Pancreas (tissue), 10 donors: ENCODE measurements around the gene ACOT7. TPM values are rescaled to one million over a fixed set of nuclear protein-coding genes. Genes with fewer than 3 reads are reported as not detected.
A peak's percentile ranks its signal among the peaks of the same experiment; 100 is the strongest.

Source experiments
- ATAC-seq, 4 donors: fragments of 200-7000 bp; cut with Tn5 transposase; one replicate each; pipeline versions ENCODE4 v1.8.0 to v1.9.1; 2020; ENCODE audit warnings: mild to moderate bottlenecking in 4 of 4, moderate library complexity in 4 of 4
- DNase-seq, 6 donors: peaks; one replicate each; pipeline ENCODE4 v3.0.0-alpha.2; 2020
- FAIRE-seq: peaks from 2 replicates; lab custom pipeline; 2012; peaks lifted over from hg19 to GRCh38; lab: Jason Lieb, UNC
- H3K27ac ChIP-seq, 4 donors: fragments of 200-600 bp; sonication (generic); 1 replicate in 3 of 4; 2 replicates in 1 of 4; pipeline versions ENCODE4 v1.5.0 to v1.8.0; 2020
- H3K27me3 ChIP-seq, 4 donors: fragments of 200-600 bp; one replicate each; pipeline ENCODE4 v1.8.0; 2021
- H3K36me3 ChIP-seq, 3 donors: fragments of 200-600 bp; sonication (generic) in 1 of 3; one replicate each; pipeline versions ENCODE4 v1.5.0 to v1.8.0; 2020 to 2021
- H3K4me1 ChIP-seq, 3 donors: fragments of 200-600 bp; one replicate each; pipeline ENCODE4 v1.8.0; 2021
- H3K4me3 ChIP-seq, 4 donors: fragments of 200-600 bp; sonication (generic) in 2 of 4; one replicate each; pipeline versions ENCODE4 v1.5.0 to v1.8.0; 2020 to 2021
- H3K9me3 ChIP-seq, 4 donors: fragments of 200-600 bp; one replicate each; pipeline ENCODE4 v1.8.0; 2021
- CTCF ChIP-seq, 4 donors: fragments of 200-600 bp; sonication (generic) in 3 of 4; IDR thresholded peaks; one replicate each; pipeline versions ENCODE4 v1.5.0 to v1.8.0; 2021; ENCODE audit warnings: antibody characterized with exemption in 4 of 4
- WGBS, 2 donors: extraction: QIAGEN DNeasy Blood & Tissue Kit; methylation state at CpG; one replicate each; pipeline ENCODE4 v1.1.7; 2013; 5-methylcytosine and 5-hydroxymethylcytosine counted together
- intact Hi-C, 3 donors: fragments of 100-400 bp; cut with DNase I; formaldehyde crosslinking; loops; one replicate each; pipeline versions ENCODE4 v1.11.1 to v1.14.2; 2022
- polyA plus RNA-seq, 2 donors: library from polyadenylated mRNA; stranded (reverse); fragments of 200-250 nt; gene quantifications; one replicate each; pipeline ENCODE4 v1.2.3, GENCODE V29; 2013
- total RNA-seq, 6 donors: library from RNA; stranded (reverse); fragmentation: NEBNext Ultra II Directional in 4 of 6; extraction: Animal tissue kit (Norgen Biotek cat#: 25700) in 4 of 6; gene quantifications; one replicate each; pipeline versions ENCODE4 v1.2.1 to v1.2.4, GENCODE V29; 2021 to 2023
- donor health status: healthy with polysubstance abuse.
- donor health status: DM: no; HTN: no; CAD: no; lungs with moderate emphysema.
- donor health status: DM: no; HTN: no; CAD: no.
- donor health status: control.
- donor health status: control.
- donor health status: Bipolar disorder and iron deficiency.
- donor health status: DM: yes; HTN: yes; CAD: no.
- donor health status: DM: no; HTN: no; CAD: no.
- donor health status: DM: no; HTN: no; CAD: no.
- donor health status: DM: yes; HTN: yes; CAD: no.

The ACOT7 gene
- total and polyA plus RNA-seq, 8 donors = 3.1 to 7.6 (median 5.2) TPM

DNA sequence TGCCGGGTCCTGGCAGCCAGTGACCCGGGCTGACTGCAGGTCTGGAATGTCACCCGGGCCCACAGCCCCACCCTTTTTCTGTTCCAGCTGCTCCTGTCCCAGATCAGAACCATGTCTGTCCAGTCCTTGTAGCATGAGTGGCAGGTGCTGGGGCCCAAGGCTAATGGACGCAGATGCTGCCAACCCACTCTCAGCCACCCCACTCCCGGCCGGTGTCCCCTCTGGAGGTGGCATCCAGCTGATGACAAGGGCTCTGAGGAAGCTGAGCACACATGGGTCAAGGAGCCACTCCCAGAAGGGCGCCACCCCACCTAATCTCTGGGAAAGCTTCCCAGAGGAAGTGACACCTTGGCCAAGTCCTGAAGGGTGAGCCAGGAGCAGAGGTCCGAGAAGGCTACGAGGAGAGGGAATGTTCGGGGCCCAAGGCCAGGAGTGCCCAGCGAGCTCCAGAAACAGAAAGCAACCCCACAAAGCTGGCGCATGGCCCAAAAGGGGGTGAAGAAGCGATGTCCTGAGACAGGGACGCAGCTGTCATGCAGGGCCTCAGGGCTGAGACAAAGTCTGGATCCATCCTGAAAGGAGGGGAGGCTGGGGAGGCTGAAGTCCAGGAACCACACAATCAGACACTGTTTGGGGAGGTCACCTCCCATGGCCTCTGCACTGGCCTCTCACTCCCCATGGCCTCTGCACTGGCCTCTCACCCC, 39.5 kb downstream of the ACOT7 start:
- H3K4me3 ChIP-seq = no peak overlapping the region
- intact Hi-C loops = loop anchor here in 1 of 3 donors (10.0 kb wide), 1 partner anchor 51 kb away; no protein-coding TSS in a partner anchor
- H3K4me1 ChIP-seq = peaks cover 12 to 34% (median 31%) of the 10 kb centered on the region in 3 donors
- H3K36me3 ChIP-seq = no peaks in the 10 kb centered on the region
- 23 to 25% methylated on average over 14 of the region's 14 CpGs for WGBS, 2 donors
- no peaks in the 10 kb centered on the region for H3K27me3 ChIP-seq
- no peak for TF ChIP-seq CTCF (IDR thresholded peaks at IDR 0.05)
- H3K9me3 ChIP-seq = no peaks in the 10 kb centered on the region
- FAIRE-seq (no peak), DNase-seq (peak in 5 of 6 donors; percentile 69 to 82 (median 70)), ATAC-seq (peak; percentile 37 to 76 (median 63))
- H3K27ac ChIP-seq = peak overlapping the region; percentile 9 to 50 (median 24)

GRCh38 chr1:6353619-6353954, 40.0 kb downstream of the ACOT7 start:
- H3K4me1 ChIP-seq = peaks cover 12 to 29% (median 26%) of the 10 kb centered on the region in 3 donors
- peak overlapping the region; percentile 9 to 50 (median 15) for H3K27ac ChIP-seq
- H3K27me3 ChIP-seq = no peaks in the 10 kb centered on the region
- H3K4me3 ChIP-seq = no peak overlapping the region
- no peaks in the 10 kb centered on the region for H3K36me3 ChIP-seq
- ATAC-seq (peak in 2 of 4 donors; percentile 1 to 6), FAIRE-seq (no peak), DNase-seq (no peak)
- WGBS, 2 donors = 14 to 25% methylated on average over 6 of the region's 6 CpGs
- TF ChIP-seq CTCF (IDR thresholded peaks at IDR 0.05) = no peak
- H3K9me3 ChIP-seq = no peaks in the 10 kb centered on the region
- intact Hi-C loops = loop anchor here in 1 of 3 donors (10.0 kb wide), 1 partner anchor 51 kb away; no protein-coding TSS in a partner anchor

- intact Hi-C loops = loop anchor here in 1 of 3 donors (10.0 kb wide), 1 partner anchor 53 kb away; no protein-coding TSS in a partner anchor
- no peak for ATAC-seq
Observed at GRCh38 chr1:6352138-6352563, 41.4 kb downstream of the ACOT7 start.

DNA sequence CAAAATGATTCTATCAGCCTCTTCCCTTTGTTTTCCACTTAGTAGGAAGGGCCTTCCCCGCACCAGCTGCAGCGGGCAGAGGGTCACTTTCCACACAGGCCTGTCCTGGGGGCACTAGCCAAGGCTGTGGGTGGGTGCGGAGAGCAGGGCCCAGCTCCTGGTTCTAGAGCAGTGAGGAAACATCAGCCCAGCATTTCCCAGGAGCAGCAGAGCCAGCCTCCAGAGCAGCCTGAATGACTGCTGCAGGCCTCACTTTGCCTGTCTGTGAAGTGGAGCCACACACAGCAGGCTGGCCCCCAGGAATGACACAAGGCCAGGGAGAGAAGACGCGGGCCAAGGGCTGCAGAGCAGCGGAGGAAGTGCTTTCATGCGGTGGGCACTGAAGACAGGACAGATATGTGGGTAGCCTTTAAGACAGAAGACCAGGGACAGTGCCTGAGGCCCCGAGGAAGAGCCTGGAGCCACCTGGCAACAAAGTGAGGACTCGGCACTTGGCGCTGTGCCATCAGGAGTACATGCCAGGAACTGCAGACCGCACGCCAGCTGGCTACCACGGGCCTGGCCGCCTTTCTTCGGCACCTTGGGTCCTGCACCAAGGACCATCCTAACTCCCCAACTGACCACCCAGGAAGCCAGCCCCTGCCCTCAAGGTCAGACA, 42.0 kb downstream of the ACOT7 start:
- H3K4me3 ChIP-seq = no peak overlapping the region
- TF ChIP-seq CTCF (IDR thresholded peaks at IDR 0.05) = no peak
- peak in 3 of 4 donors; percentile 27 to 44 (median 43) for ATAC-seq
- DNase-seq = peak in 5 of 6 donors; percentile 65 to 95 (median 89)
- H3K9me3 ChIP-seq = no peaks in the 10 kb centered on the region
- H3K27me3 ChIP-seq = no peaks in the 10 kb centered on the region
- FAIRE-seq = no peak
- intact Hi-C loops = loop anchor here in 1 of 3 donors (10.0 kb wide), 1 partner anchor 53 kb away; no protein-coding TSS in a partner anchor
- no peaks in the 10 kb centered on the region for H3K36me3 ChIP-seq
- H3K27ac ChIP-seq = no peak overlapping the region
- WGBS, 2 donors = 37 to 46% methylated on average over 14 to 15 of the region's 15 CpGs
- peaks cover 12 to 24% (median 24%) of the 10 kb centered on the region in 3 donors for H3K4me1 ChIP-seq

More at GRCh38 chr1:6352138-6352563, 41.4 kb downstream of the ACOT7 start:
- no peak for TF ChIP-seq CTCF (IDR thresholded peaks at IDR 0.05)
- no peaks in the 10 kb centered on the region for H3K36me3 ChIP-seq
- no peak for FAIRE-seq
- H3K9me3 ChIP-seq = no peaks in the 10 kb centered on the region
- H3K27ac ChIP-seq = no peak overlapping the region
- no peaks in the 10 kb centered on the region for H3K27me3 ChIP-seq
- DNase-seq = peak in 1 of 6 donors; percentile 69
- WGBS, 2 donors = 42 to 49% methylated on average over 3 of the region's 3 CpGs
- H3K4me1 ChIP-seq = peaks cover 12 to 24% (median 24%) of the 10 kb centered on the region in 3 donors
- no peak overlapping the region for H3K4me3 ChIP-seq
